G401.6 (cell line): Measurements from ENCODE around the gene SUB1.
"Not testable (repeated sequence)": the region's sequence is repeated elsewhere in the genome, so short reads cannot be mapped to it uniquely, and the experiment has no call there.

Source experiments
- FAIRE-seq: peaks from 2 replicates; lab custom pipeline; 2012; peaks lifted over from hg19 to GRCh38; lab: Jason Lieb, UNC

SUB1 gene

GRCh38 chr5:32585446-32586275, at the start of gene SUB1:
SUB1 (plus strand) TSS chr5:32585557; CDS start chr5:32588513, 2,956 bp downstream.
- FAIRE-seq: peak; percentile 86

- FAIRE-seq: no peak
These were observed 49.1 kb upstream of the SUB1 start for GRCh38 chr5:32536246-32536645.

GRCh38 chr5:32537437-32538029, 47.8 kb upstream of the SUB1 start:
- not testable (repeated sequence) for FAIRE-seq

GRCh38 chr5:32538031-32538547, 47.3 kb upstream of the SUB1 start:
- no peak for FAIRE-seq

- no peak for FAIRE-seq
These were observed 45.1 kb upstream of the SUB1 start for GRCh38 chr5:32539981-32540845.

- no peak for FAIRE-seq
These were observed 44.1 kb upstream of the SUB1 start for GRCh38 chr5:32541241-32541640.

GRCh38 chr5:32542216-32543059, 42.9 kb upstream of the SUB1 start:
- no peak for FAIRE-seq

GRCh38 chr5:32543291-32543690, 42.1 kb upstream of the SUB1 start:
- FAIRE-seq: no peak

- no peak for FAIRE-seq
These were observed 40.1 kb upstream of the SUB1 start for GRCh38 chr5:32545102-32545800.

- FAIRE-seq: no peak
These were observed 34.2 kb upstream of the SUB1 start for GRCh38 chr5:32551194-32551593.

GRCh38 chr5:32551865-32552264, 33.5 kb upstream of the SUB1 start:
- no peak for FAIRE-seq

- not testable (repeated sequence) for FAIRE-seq
These were observed 32.9 kb upstream of the SUB1 start for GRCh38 chr5:32552491-32552890.

- no peak for FAIRE-seq
These were observed 32.4 kb upstream of the SUB1 start for GRCh38 chr5:32552936-32553335.

- FAIRE-seq: not testable (repeated sequence)
These were observed 31.1 kb upstream of the SUB1 start for GRCh38 chr5:32554181-32554780.

- FAIRE-seq: not testable (repeated sequence)
These were observed 28.8 kb upstream of the SUB1 start for GRCh38 chr5:32556543-32556942.

- no peak for FAIRE-seq
These were observed 25.9 kb upstream of the SUB1 start for GRCh38 chr5:32559411-32559810.

GRCh38 chr5:32559921-32560320, 25.4 kb upstream of the SUB1 start:
- FAIRE-seq: no peak

GRCh38 chr5:32562056-32562455, 23.3 kb upstream of the SUB1 start:
- no peak for FAIRE-seq

GRCh38 chr5:32562843-32563242, 22.5 kb upstream of the SUB1 start:
- no peak for FAIRE-seq

GRCh38 chr5:32563614-32564013, 21.7 kb upstream of the SUB1 start:
- no peak for FAIRE-seq

GRCh38 chr5:32565145-32565544, 20.2 kb upstream of the SUB1 start:
- FAIRE-seq: no peak
